Parathyroid adenoma (tissue), 2 donors: ENCODE measurements around the gene ERAS.

Experiments
- H2AFZ ChIP-seq: fragments of 300-600 bp; sonication (generic); one replicate; pipeline ENCODE4 v1.7.0; 2017; ENCODE audit warnings: antibody characterized with exemption, mild to moderate bottlenecking
- H3K27ac ChIP-seq: fragments of 300-600 bp; sonication (generic); one replicate; pipeline ENCODE4 v1.7.0; 2017
- H3K27me3 ChIP-seq: fragments of 300-600 bp; sonication (generic); one replicate; pipeline ENCODE4 v1.7.0; 2017; ENCODE audit warnings: low read length; ENCODE audit not compliant: control insufficient read depth, insufficient read depth
- H3K36me3 ChIP-seq: fragments of 300-600 bp; sonication (generic); one replicate; pipeline ENCODE4 v1.7.0; 2017; ENCODE audit warnings: low read length; ENCODE audit not compliant: control insufficient read depth, insufficient read depth
- H3K4me1 ChIP-seq: fragments of 300-600 bp; sonication (generic); one replicate; pipeline ENCODE4 v1.7.0; 2017; ENCODE audit warnings: control low read depth
- H3K4me2 ChIP-seq: fragments of 300-600 bp; sonication (generic); one replicate; pipeline ENCODE4 v1.7.0; 2017; ENCODE audit warnings: low read length
- H3K4me3 ChIP-seq: fragments of 300-600 bp; sonication (generic); one replicate; pipeline ENCODE4 v1.7.0; 2017; ENCODE audit warnings: low read depth, low read length
- H3K79me2 ChIP-seq: fragments of 300-600 bp; sonication (generic); one replicate; pipeline ENCODE4 v1.7.0; 2017; ENCODE audit warnings: control low read depth
- H3K9ac ChIP-seq: fragments of 300-600 bp; sonication (generic); one replicate; pipeline ENCODE4 v1.7.0; 2017; ENCODE audit warnings: mild to moderate bottlenecking
- H3K9me3 ChIP-seq: fragments of 300-600 bp; sonication (generic); one replicate; pipeline ENCODE4 v1.7.0; 2017; ENCODE audit warnings: low read length; ENCODE audit not compliant: control insufficient read depth
- CTCF ChIP-seq: fragments of 300-600 bp; sonication (generic); IDR thresholded peaks from one replicate; pipeline ENCODE4 v1.7.0; 2017; ENCODE audit warnings: antibody characterized with exemption, mild to moderate bottlenecking
- donor health status: primary hyperparathyroidism.

ERAS gene

GRCh38 chrX:48791063-48791820 lies 35.1 kb upstream of the ERAS start:
- H2AFZ ChIP-seq = no peak overlapping the region
- no peaks in the 10 kb centered on the region for H3K27me3 ChIP-seq
- no peak for TF ChIP-seq CTCF
- no peak overlapping the region for H3K27ac ChIP-seq
- no peaks in the 10 kb centered on the region for H3K36me3 ChIP-seq
- no peak overlapping the region for H3K9ac ChIP-seq
- H3K9me3 ChIP-seq = no peaks in the 10 kb centered on the region
- no peak overlapping the region for H3K4me2 ChIP-seq
- H3K4me1 ChIP-seq = no peaks in the 10 kb centered on the region
- no peak overlapping the region for H3K4me3 ChIP-seq
- H3K79me2 ChIP-seq = no peaks in the 10 kb centered on the region

GRCh38 chrX:48792219-48792618 lies 34.1 kb upstream of the ERAS start:
- H3K36me3 ChIP-seq = no peaks in the 10 kb centered on the region

GRCh38 chrX:48793935-48794334 lies 32.4 kb upstream of the ERAS start:
- Histone ChIP-seq H3K27ac (no peak overlapping the region), H3K4me3 (no peak overlapping the region), H2AFZ (no peak overlapping the region), H3K4me2 (no peak overlapping the region), H3K9ac (no peak overlapping the region), H3K4me1 (no peaks in the 10 kb centered on the region), H3K79me2 (no peaks in the 10 kb centered on the region), H3K27me3 (no peaks in the 10 kb centered on the region), H3K9me3 (no peaks in the 10 kb centered on the region), H3K36me3 (no peaks in the 10 kb centered on the region)
- TF ChIP-seq CTCF = no peak

More at GRCh38 chrX:48792219-48792618, 34.1 kb upstream of the ERAS start:
- H3K9me3 ChIP-seq = no peaks in the 10 kb centered on the region
- H3K4me3 ChIP-seq = no peak overlapping the region
- no peaks in the 10 kb centered on the region for H3K4me1 ChIP-seq
- TF ChIP-seq CTCF = no peak
- H3K9ac ChIP-seq = no peak overlapping the region
- no peaks in the 10 kb centered on the region for H3K27me3 ChIP-seq
- H2AFZ ChIP-seq = no peak overlapping the region
- H3K79me2 ChIP-seq = no peaks in the 10 kb centered on the region
- H3K4me2 ChIP-seq = no peak overlapping the region
- no peak overlapping the region for H3K27ac ChIP-seq

GRCh38 chrX:48794340-48794910 lies 31.9 kb upstream of the ERAS start:
- H3K79me2 ChIP-seq = no peaks in the 10 kb centered on the region
- no peak overlapping the region for H3K27ac ChIP-seq
- H3K4me2 ChIP-seq = no peak overlapping the region
- H2AFZ ChIP-seq = no peak overlapping the region
- H3K27me3 ChIP-seq = no peaks in the 10 kb centered on the region
- no peaks in the 10 kb centered on the region for H3K4me1 ChIP-seq
- no peak for TF ChIP-seq CTCF
- H3K9me3 ChIP-seq = no peaks in the 10 kb centered on the region
- H3K36me3 ChIP-seq = no peaks in the 10 kb centered on the region
- H3K4me3 ChIP-seq = no peak overlapping the region
- H3K9ac ChIP-seq = no peak overlapping the region
